ENCODE data around the gene NAGPA.
"Not testable (repeated sequence)": the region's sequence is repeated elsewhere in the genome, so short reads cannot be mapped to it uniquely, and the experiment has no call there.

NAGPA gene

DNA sequence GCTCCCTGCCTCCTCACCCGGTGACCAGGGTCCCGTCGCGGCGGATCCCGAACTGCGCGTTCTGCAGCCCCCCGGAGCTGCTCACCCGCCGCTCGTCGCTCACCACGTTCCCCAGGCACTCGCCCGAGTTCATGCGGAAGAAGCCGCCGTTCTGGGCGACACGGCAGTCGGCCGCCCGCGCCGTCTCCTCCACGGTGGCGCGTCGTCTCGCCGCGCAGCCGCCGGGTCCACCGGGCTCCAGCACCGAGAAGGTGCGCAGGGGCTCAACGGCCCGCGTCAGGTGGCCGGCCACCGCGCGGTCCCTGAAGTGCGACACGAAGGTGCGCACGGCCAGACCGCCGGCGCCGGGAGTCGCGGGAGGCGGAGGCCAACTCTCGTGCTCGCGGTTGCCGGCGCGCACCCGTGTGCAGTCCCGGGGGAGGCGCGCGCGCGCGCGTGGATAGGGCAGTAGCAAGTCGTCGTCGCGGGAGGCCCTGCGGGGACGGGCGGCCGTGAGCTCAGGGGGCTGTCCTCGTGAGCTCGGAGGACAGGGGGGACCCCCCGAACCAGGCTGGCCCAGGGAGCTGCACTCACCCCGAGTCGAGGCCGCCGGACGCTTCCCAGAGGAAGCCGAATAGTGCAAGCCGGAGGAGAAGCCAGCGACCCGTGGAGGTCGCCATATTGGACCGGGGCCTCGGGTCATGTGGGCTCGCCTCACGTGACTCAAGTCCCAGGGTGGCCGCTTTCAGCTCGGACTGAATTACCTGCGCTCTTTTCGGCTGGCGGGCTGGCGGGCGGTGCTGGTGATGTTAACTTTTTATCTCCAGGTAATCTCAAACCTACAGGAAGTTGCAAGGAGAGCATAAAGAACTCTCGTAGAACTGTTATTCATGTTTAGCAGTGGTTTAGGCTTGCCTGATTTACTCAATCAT, at the start of gene NAGPA:
NAGPA (minus strand) TSS at position 680 of the 911 bp plus-strand sequence; CDS start at position 659, 21 bp downstream.
- in situ Hi-C loops (cut with MboI; ENCODE audit: low sequenced_read_pairs): no loop called here

DNA sequence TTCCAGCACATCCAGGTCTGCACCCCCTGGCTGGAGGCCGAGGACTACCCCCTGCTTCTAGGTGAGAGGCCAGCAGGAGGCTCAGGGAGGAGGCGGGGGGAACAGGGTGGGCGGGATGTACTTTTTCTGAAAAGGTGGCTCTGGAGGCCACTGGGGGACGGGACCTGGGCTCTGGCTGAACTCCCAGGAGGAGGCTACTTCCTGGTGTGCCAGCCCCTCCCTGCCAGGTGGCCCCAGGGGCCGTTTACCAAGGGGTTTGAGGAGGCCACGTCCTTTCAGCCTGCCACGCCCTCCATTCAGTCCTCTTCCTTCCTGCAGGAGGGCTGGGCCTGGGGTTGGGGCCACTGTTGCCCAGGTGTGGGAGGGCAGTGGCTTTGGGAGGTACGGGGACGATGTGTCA, 47.3 kb upstream of the NAGPA start:
- in situ Hi-C loops (cut with MboI; ENCODE audit: low sequenced_read_pairs): not testable (repeated sequence)

GRCh38 chr16:5080461-5080860, 46.7 kb upstream of the NAGPA start:
- in situ Hi-C loops (cut with MboI; ENCODE audit: low sequenced_read_pairs): not testable (repeated sequence)

GRCh38 chr16:5078626-5079025, 44.9 kb upstream of the NAGPA start:
- in situ Hi-C loops (cut with MboI; ENCODE audit: low sequenced_read_pairs): no loop called here

GRCh38 chr16:5077304-5077703, 43.6 kb upstream of the NAGPA start:
- in situ Hi-C loops (cut with MboI; ENCODE audit: low sequenced_read_pairs): no loop called here

GRCh38 chr16:5075637-5076036, 41.9 kb upstream of the NAGPA start:
- in situ Hi-C loops (cut with MboI; ENCODE audit: low sequenced_read_pairs): no loop called here

DNA sequence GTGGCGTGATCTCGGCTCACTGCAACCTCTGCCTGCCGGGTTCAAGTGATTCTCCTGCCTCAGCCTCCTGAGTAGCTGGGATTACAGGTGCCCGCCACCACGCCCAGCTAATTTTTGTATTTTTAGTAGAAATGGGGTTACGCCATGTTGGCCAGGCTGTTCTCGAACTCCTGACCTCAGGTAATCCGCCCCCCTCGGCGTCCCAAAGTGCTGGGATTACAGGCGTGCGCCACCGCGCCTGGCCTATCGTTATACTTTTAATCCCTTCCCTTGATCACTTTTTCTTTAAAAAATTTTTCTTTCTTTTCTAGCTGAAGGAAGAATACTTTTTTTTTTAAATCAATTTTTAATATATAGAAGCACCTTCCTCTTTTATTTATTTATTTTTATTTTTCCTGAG, 40.0 kb upstream of the NAGPA start:
- in situ Hi-C loops (cut with MboI; ENCODE audit: low sequenced_read_pairs): not testable (repeated sequence)

DNA sequence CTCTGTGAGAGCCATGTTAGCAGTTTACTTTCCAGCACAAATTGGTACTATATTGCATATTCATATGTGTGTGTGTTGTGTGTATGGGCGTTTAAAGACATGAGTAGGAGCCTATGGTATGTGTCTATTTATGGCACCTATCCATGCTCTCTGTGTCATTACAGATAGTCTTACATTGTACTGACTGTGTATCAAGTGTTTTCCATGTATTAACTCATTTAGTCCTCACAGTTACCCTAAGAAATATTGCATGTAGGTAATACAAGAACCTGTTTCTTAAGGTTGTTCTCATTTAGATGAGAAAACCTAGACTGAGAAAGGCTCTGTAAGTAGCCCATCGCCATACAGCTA, 39.5 kb upstream of the NAGPA start:
- in situ Hi-C loops (cut with MboI; ENCODE audit: low sequenced_read_pairs): no loop called here

DNA sequence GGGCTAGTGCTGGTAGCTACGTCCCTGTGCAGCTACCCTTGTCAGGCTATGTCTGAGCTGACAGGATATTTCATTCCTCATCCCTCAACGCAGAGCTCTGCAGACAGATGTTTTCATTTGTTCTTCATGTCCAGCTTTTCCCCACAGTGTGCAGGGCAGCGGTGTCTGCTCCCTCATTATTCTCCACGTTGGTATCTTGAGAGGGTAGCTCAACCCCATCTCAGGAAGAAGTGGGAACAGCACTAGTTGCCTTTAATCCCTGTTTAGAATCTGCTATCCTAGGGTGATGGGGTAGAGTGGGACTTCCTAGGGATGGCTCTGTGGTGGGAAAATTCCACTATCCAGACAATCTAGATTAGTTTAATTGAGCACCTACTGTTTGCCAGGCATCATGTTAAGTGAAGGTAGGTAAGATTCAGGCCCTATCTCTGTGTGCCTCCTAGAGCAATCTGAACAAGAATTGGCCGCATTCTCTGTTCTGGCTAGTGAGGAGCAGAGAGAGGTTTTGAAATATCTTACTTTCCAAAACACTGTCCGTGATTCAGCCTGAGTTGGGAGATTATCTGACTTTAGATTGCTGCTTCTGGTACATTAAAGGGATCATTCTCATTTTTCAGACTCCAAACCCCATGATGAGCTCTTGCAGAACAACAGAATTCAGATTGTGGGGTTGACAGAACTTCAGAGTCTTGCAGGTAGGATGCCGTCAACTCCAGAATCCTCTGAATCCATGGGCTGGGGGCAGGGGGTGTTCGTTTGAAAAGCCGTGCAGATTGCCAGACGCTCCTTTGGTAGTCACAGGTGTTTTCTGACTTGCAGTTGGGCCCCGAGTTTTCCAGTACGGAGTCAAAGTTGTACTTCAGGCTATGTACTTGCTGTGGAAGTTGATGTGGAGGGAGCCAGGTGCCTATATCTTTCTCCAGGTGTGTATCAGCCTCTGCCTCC, 38.9 kb upstream of the NAGPA start:
- in situ Hi-C loops (cut with MboI; ENCODE audit: low sequenced_read_pairs): no loop called here

DNA sequence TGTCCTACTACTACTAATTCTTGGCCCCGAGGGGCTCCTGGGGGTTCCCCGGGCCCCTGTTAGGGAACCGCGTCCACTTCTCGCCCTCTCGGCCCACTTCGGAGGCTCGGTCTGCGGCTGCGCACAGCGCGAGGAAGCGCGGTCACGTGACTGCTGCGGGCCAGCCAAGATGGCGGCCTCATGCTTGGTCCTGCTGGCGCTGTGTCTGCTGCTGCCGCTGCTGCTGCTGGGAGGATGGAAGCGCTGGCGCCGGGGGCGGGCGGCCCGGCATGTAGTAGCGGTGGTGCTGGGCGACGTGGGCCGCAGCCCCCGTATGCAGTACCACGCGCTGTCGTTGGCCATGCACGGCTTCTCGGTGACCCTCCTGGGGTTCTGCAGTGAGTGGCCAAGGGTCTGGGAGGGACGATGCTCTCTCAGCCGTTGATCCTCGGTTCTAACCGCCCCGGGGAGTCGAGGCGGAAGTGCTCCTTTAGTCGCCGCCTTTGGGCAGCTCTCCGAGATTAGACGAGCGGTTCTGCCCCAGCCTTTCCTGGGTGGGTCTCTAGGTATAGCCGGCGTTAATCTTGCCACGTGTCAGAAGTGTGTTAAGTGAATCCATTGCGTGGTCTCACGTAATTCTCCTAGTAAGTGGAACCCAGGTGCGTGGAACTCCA, 38.1 kb upstream of the NAGPA start, which contains the start of gene ALG1:
ALG1 (plus strand) TSS at position 163 of the 653 bp plus-strand sequence; CDS start at position 170, 7 bp downstream.
- in situ Hi-C loops (cut with MboI; ENCODE audit: low sequenced_read_pairs): no loop called here

GRCh38 chr16:5071341-5071680, 37.6 kb upstream of the NAGPA start:
- in situ Hi-C loops (cut with MboI; ENCODE audit: low sequenced_read_pairs): no loop called here

- in situ Hi-C loops (cut with MboI; ENCODE audit: low sequenced_read_pairs): no loop called here
These were observed 36.9 kb upstream of the NAGPA start for GRCh38 chr16:5070431-5071186.

DNA sequence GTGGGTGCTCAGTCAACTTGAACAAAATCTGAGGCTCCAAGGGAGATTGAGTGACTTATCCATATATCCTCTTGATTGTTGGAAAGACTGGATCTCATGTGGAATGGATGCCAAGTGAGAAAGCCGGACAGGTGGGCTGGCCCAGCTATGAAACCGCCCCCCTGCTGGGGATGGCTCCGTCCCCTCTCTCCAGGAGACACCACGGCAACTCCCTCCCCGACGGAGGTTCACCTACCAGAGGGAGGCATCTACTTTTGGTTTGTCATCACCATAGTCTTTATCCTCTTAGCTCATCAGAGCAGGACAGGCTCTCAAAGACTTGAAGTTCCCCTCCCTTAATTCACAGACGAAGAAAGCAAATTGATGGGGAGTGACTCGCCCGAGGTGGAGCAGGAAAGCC, 36.1 kb upstream of the NAGPA start:
- in situ Hi-C loops (cut with MboI; ENCODE audit: low sequenced_read_pairs): no loop called here

- in situ Hi-C loops (cut with MboI; ENCODE audit: low sequenced_read_pairs): no loop called here
These were observed 35.3 kb upstream of the NAGPA start for GRCh38 chr16:5069048-5069447.

DNA sequence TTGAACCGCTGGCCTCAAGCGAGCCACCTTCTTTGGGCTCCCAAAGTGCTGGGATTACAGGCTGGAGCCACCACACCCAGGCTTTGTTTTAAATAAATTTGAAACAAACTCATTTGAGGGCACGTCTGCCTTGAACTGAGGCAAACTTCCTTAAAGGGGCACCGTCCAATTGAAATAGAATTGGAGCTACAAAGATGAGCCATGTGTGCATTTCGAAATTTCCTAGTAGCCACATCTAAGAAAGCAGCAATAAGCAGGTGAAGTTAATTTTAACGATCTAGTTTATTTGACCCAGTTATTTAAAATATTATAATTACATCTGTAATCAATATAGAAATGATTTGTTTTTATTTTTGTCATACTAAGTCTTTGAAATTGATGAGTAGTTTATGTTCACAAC, 32.8 kb upstream of the NAGPA start:
- in situ Hi-C loops (cut with MboI; ENCODE audit: low sequenced_read_pairs): no loop called here

GRCh38 chr16:5065813-5066212, 32.1 kb upstream of the NAGPA start, which contains the start of gene C16orf89:
C16orf89 (minus strand) TSS chr16:5065956; CDS start chr16:5065908, 48 bp downstream.
- in situ Hi-C loops (cut with MboI; ENCODE audit: low sequenced_read_pairs): no loop called here

DNA sequence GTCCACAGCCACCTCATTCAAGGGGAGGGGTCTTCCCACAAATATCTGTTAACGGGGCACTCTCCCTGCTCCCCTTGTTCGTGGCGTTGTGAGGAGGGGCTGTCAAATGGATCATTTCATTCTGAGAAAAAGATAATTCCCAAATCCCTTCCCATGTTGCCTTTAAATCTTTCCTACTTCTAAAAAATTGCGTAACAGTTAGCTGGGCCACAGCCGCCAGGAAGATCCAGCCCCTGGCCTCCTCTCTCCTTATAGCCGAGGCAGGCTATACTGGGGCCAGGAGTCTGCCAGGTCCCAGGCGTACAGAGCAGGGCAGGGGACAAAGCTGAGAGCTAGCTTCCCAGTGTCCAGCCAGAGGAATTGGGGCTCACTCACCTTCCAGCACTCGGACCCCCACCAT, 31.6 kb upstream of the NAGPA start:
- in situ Hi-C loops (cut with MboI; ENCODE audit: low sequenced_read_pairs): no loop called here

- in situ Hi-C loops (cut with MboI; ENCODE audit: low sequenced_read_pairs): no loop called here
These were observed 31.2 kb upstream of the NAGPA start for GRCh38 chr16:5064915-5065314.

GRCh38 chr16:5062790-5063765, 29.3 kb upstream of the NAGPA start:
- in situ Hi-C loops (cut with MboI; ENCODE audit: low sequenced_read_pairs): no loop called here
